GM12874 (cell line): ENCODE results near the gene DRD3.

Experiments used
- CTCF ChIP-seq: IDR thresholded peaks from 2 replicates; pipeline ENCODE4 v1.5.1; 2011; ENCODE audit warnings: low read depth, mild to moderate bottlenecking, control low read depth, low read length, moderate library complexity; ENCODE audit not compliant: insufficient read depth

Gene DRD3

GRCh38 chr3:114218578-114219185 is 39.8 kb upstream of the DRD3 start:
- TF ChIP-seq CTCF, result no peak

- TF ChIP-seq CTCF, result no peak
Measured at GRCh38 chr3:114218006-114218405, 39.2 kb upstream of the DRD3 start.

GRCh38 chr3:114217266-114217665 is 38.4 kb upstream of the DRD3 start:
- no peak for TF ChIP-seq CTCF

- no peak for TF ChIP-seq CTCF
Measured at GRCh38 chr3:114216186-114216970, 37.5 kb upstream of the DRD3 start.

GRCh38 chr3:114214542-114215341 is 35.9 kb upstream of the DRD3 start:
- no peak for TF ChIP-seq CTCF

- TF ChIP-seq CTCF, result no peak
Measured at GRCh38 chr3:114213627-114214541, 35.0 kb upstream of the DRD3 start.
